ENCODE measurements around the gene IGSF6. TPM values are rescaled to one million over a fixed set of nuclear protein-coding genes. Genes with fewer than 3 reads are reported as not detected.

The IGSF6 gene
- total RNA-seq, 1 experiment from 2014 or later: 0.23 TPM

DNA sequence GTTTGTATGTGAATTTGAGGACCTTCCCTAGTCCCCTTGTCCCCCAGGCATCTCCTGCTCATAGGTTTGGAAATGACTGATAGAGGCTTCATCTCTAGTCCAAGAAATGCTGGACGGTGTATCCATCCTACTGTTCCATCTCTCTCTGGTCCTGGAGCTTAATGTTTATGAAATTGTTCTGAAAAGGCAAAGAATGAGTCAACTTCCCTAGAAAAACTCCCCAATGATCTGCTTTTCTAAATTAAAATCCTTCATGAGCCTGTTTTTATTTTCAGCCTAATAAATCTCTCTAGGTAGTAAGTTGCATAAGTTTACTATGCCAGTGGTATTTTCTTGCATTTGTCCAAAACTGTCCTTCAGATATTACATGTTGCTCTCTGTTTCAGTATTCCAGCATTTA is 2.1 kb upstream of the IGSF6 start:
- no TSS peak for BruUV-seq (replicated peaks)

DNA sequence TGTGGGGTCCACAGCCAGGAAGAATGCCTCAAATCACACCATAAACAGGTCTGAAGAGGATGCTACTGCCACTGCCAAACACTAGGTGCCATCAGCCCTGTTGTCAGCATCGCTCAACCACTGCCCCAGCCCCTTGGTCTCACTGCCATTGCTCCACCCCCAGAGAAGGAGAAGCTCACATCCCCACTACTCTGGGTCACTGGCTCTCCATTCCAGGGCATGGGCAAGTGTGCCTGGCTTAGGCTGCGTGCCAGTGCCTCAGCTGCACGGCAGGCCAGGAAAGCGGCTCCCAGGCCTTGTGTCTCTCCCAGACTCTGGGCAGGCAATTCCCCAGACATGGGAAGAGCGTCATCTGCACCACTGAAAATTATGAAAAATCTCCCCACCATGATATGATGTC is 1.2 kb upstream of the IGSF6 start:
- intact Hi-C loops (cut with micrococcal nuclease; ENCODE audit: unreplicated experiment): no loop called here
- no TSS peak for BruUV-seq (replicated peaks)

More for the DNA sequence above, 2.1 kb upstream of the IGSF6 start:
- POLR2A ChIA-PET: no interaction called here
- in situ Hi-C loops (cut with HindIII; ENCODE audit: low pct_unique_long_range_greater_than_20kb, low sequenced_read_pairs): no loop called here
- Histone ChIP-seq H3K36me3 (ENCODE audit: control insufficient read depth, insufficient read depth, low read length) (no peaks in the 10 kb centered on the region), H3K27ac (ENCODE audit: low read length) (no peak overlapping the region), H3K4me3 (ENCODE audit: low read depth in 2 of 2, low read length in 2 of 2) (no peak overlapping the region), H3K9me3 (ENCODE audit: control insufficient read depth, insufficient read depth, low read depth, low read length) (no peaks in the 10 kb centered on the region), H3K27me3 (ENCODE audit: control insufficient read depth, insufficient read depth, low read length) (no peaks in the 10 kb centered on the region), H3K4me1 (ENCODE audit: control insufficient read depth, insufficient read depth, low read length) (no peaks in the 10 kb centered on the region)
- CTCF ChIA-PET: no interaction called here
- ATAC-seq (no peak), DNase-seq (ENCODE audit: low read depth, low spot score) (no peak)
- no peak for TF ChIP-seq POLR2AphosphoS5 (IDR thresholded peaks at IDR 0.05; ENCODE audit: low read depth, low read length)
- TF ChIP-seq SIN3A (IDR thresholded peaks at IDR 0.05; ENCODE audit: borderline replicate concordance, insufficient read depth, low read depth, low read length): no peak
- intact Hi-C loops (cut with micrococcal nuclease; ENCODE audit: unreplicated experiment): no loop called here

DNA sequence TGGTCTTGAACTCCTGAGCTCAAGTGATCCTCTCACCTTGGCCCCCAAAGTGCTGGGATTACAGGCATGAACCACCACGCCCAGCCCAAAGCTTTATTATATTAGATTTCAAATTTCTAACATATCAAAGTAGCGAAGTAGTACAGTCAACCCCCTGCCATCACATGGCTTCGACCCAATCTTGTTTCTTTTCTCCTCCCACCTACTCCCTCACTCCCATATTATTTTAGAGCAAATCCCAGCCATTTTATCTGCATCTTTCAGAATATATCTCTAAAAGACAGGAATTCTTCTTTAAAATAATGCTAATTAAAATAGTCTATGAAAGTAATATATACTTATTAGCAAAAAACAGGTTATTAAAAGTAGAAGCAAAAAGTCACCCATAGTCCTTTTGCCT is 893 bp downstream of the IGSF6 start:
- ATAC-seq (no peak), DNase-seq (ENCODE audit: low read depth, low spot score) (no peak)
- in situ Hi-C loops (cut with HindIII; ENCODE audit: low pct_unique_long_range_greater_than_20kb, low sequenced_read_pairs) (no loop called here), intact Hi-C loops (cut with micrococcal nuclease; ENCODE audit: unreplicated experiment) (no loop called here)
- POLR2A ChIA-PET: no interaction called here
- TF ChIP-seq, protein P1, sequence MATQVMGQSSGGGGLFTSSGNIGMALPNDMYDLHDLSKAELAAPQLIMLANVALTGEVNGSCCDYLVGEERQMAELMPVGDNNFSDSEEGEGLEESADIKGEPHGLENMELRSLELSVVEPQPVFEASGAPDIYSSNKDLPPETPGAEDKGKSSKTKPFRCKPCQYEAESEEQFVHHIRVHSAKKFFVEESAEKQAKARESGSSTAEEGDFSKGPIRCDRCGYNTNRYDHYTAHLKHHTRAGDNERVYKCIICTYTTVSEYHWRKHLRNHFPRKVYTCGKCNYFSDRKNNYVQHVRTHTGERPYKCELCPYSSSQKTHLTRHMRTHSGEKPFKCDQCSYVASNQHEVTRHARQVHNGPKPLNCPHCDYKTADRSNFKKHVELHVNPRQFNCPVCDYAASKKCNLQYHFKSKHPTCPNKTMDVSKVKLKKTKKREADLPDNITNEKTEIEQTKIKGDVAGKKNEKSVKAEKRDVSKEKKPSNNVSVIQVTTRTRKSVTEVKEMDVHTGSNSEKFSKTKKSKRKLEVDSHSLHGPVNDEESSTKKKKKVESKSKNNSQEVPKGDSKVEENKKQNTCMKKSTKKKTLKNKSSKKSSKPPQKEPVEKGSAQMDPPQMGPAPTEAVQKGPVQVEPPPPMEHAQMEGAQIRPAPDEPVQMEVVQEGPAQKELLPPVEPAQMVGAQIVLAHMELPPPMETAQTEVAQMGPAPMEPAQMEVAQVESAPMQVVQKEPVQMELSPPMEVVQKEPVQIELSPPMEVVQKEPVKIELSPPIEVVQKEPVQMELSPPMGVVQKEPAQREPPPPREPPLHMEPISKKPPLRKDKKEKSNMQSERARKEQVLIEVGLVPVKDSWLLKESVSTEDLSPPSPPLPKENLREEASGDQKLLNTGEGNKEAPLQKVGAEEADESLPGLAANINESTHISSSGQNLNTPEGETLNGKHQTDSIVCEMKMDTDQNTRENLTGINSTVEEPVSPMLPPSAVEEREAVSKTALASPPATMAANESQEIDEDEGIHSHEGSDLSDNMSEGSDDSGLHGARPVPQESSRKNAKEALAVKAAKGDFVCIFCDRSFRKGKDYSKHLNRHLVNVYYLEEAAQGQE (IDR thresholded peaks at IDR 0.05; ENCODE audit: insufficient read depth in 1 of 2, low read depth in 2 of 2, low read length in 1 of 2): no peak
- TF ChIP-seq, protein P2, sequence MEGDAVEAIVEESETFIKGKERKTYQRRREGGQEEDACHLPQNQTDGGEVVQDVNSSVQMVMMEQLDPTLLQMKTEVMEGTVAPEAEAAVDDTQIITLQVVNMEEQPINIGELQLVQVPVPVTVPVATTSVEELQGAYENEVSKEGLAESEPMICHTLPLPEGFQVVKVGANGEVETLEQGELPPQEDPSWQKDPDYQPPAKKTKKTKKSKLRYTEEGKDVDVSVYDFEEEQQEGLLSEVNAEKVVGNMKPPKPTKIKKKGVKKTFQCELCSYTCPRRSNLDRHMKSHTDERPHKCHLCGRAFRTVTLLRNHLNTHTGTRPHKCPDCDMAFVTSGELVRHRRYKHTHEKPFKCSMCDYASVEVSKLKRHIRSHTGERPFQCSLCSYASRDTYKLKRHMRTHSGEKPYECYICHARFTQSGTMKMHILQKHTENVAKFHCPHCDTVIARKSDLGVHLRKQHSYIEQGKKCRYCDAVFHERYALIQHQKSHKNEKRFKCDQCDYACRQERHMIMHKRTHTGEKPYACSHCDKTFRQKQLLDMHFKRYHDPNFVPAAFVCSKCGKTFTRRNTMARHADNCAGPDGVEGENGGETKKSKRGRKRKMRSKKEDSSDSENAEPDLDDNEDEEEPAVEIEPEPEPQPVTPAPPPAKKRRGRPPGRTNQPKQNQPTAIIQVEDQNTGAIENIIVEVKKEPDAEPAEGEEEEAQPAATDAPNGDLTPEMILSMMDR (IDR thresholded peaks at IDR 0.05): no peak
- TF ChIP-seq SIN3A (IDR thresholded peaks at IDR 0.05; ENCODE audit: borderline replicate concordance, insufficient read depth, low read depth, low read length): no peak
- no peak for TF ChIP-seq POLR2AphosphoS5 (IDR thresholded peaks at IDR 0.05; ENCODE audit: low read depth, low read length)
- TF ChIP-seq TCF7L2 (IDR thresholded peaks at IDR 0.05; ENCODE audit: low read depth, low read length): no peak
- Histone ChIP-seq H3K36me3 (ENCODE audit: control insufficient read depth, insufficient read depth, low read length) (no peaks in the 10 kb centered on the region), H3K9me3 (ENCODE audit: control insufficient read depth, insufficient read depth, low read depth, low read length) (no peaks in the 10 kb centered on the region), H3K27me3 (ENCODE audit: control insufficient read depth, insufficient read depth, low read length) (no peaks in the 10 kb centered on the region), H3K4me1 (ENCODE audit: control insufficient read depth, insufficient read depth, low read length) (no peaks in the 10 kb centered on the region), H3K27ac (ENCODE audit: low read length) (no peak overlapping the region), H3K4me3 (ENCODE audit: low read depth in 2 of 2, low read length in 2 of 2) (no peak overlapping the region)
- BruUV-seq (replicated peaks): no TSS peak
- CTCF ChIA-PET: no interaction called here

More for the DNA sequence above, 1.2 kb upstream of the IGSF6 start:
- no peaks in the 10 kb centered on the region for H3K36me3 ChIP-seq (ENCODE audit: control insufficient read depth, insufficient read depth, low read length)
- no peaks in the 10 kb centered on the region for H3K27me3 ChIP-seq (ENCODE audit: control insufficient read depth, insufficient read depth, low read length)
- DNase-seq (ENCODE audit: low read depth, low spot score) (no peak), ATAC-seq (no peak)
- H3K27ac ChIP-seq (ENCODE audit: low read length): no peak overlapping the region
- CTCF ChIA-PET: no interaction called here
- TF ChIP-seq POLR2AphosphoS5 (IDR thresholded peaks at IDR 0.05; ENCODE audit: low read depth, low read length) (no peak), SIN3A (IDR thresholded peaks at IDR 0.05; ENCODE audit: borderline replicate concordance, insufficient read depth, low read depth, low read length) (no peak), TCF7L2 (IDR thresholded peaks at IDR 0.05; ENCODE audit: low read depth, low read length) (no peak)
- TF ChIP-seq, protein P1 (IDR thresholded peaks at IDR 0.05; ENCODE audit: insufficient read depth in 1 of 2, low read depth in 2 of 2, low read length in 1 of 2): no peak
- TF ChIP-seq, protein P2 (IDR thresholded peaks at IDR 0.05): no peak
- no peaks in the 10 kb centered on the region for H3K9me3 ChIP-seq (ENCODE audit: control insufficient read depth, insufficient read depth, low read depth, low read length)
- in situ Hi-C loops (cut with HindIII; ENCODE audit: low pct_unique_long_range_greater_than_20kb, low sequenced_read_pairs): no loop called here
- no peaks in the 10 kb centered on the region for H3K4me1 ChIP-seq (ENCODE audit: control insufficient read depth, insufficient read depth, low read length)
- no peak overlapping the region for H3K4me3 ChIP-seq (ENCODE audit: low read depth in 2 of 2, low read length in 2 of 2)
- POLR2A ChIA-PET: no interaction called here

All from Panc1 (cell line).